Measurements from ENCODE around the gene PXDC1.
A peak's percentile ranks its signal among the peaks of the same experiment; 100 is the strongest.
"Not testable (repeated sequence)": the region's sequence is repeated elsewhere in the genome, so short reads cannot be mapped to it uniquely, and the experiment has no call there.

Gene PXDC1

DNA sequence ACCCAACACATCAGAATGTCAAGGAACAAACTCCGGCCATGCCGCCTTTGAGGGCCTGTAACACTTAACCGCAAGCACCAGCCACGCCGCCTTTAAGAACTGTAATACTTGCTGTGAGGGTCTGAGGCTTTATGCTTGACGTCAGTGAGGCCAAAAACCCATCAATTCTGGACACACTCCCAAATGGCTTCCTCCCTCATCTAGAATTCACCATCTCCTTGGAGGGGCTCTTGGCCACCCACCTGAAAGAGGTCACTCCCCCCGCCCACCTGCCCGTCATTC is 10.4 kb upstream of the PXDC1 start:
- DNase-seq, result no peak

DNA sequence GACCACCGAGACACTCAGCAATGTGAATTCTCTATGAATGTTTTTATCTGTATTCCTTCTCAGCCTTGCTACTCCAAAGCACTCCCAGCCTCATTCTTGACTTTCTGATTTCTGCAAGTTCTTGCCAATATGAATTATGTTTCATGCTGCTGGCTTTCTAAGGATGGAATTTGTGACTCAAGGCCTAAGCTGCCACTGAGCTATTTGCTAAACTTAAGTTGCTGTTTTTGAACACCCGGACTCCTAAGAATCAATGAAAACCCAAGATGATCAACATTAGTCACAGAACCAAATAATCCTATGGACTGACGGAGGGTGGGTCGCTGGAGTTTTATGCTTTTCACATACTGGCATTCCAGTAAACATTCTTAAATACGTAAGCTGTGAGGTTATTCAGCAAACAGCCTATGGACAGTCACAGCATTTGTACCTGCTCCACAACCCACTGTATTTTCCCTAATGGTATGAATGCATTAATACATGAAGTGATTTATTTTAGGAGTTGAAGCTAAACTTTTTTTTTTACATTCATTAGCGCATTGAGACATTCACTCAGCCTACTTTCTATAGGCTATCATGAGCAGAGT is 8.2 kb upstream of the PXDC1 start:
- DNase-seq, result no peak

GRCh38 chr6:3758842-3759144 is 7.3 kb upstream of the PXDC1 start:
- no peak for DNase-seq

DNA sequence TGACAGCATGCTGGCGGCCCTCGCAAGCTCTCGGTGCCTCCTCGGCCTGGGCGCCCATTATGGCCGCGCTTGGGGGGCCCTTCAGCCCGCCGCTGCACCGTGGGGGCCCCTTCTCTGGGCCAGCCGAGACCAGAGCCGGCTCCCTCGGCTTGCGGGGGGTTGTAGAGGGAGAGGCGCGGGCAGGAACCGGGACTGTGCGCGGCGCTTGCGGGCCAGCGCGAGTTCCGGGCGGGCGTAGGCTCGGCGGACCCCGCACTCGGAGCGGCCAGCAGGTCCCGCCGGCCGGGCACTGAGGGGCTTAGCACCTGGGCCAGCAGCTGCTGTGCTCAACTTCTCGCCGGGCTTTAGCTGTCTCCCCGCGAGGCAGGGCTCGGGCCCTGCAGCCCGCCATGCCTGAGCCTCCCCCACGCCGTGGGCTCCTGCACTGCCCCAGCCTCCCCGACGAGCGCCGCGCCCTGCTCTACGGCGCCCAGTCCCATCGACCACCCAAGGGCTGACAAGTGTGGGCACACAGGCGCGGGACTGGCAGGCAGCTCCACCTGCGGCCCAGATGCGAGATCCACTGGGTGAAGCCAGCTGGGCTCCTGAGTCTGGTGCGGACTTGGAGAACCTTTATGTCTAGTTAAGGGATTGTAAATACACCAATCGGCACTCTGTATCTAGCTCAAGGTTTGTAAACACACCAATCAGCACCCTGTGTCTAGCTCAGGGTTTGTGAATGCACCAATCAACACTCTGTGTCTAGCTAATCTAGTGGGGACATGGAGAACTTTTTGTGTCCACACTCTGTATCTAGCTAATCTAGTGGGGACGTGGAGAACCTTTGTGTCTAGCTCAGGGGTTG is 6.7 kb upstream of the PXDC1 start:
- not testable (repeated sequence) for DNase-seq

DNA sequence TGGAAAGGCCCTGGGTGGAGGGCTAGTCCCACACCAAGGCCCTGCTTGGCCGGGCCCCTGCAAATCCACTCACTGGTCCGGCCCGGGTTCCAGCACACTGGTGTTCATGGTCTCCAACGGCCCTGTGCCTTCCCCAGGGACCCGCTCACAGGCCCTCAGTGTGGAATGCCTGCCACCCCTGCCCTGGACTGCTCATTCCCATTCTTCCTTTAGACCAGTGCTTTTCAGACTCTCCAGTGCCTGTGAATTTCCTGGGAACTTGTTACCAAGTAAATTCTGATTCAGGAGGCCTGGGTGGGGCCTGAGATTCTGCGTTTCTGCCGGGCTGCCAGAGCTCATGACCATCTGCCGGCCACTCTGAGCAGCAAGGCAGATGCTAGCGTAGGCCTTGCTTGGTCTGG is 5.7 kb upstream of the PXDC1 start:
- no peak for DNase-seq

DNA sequence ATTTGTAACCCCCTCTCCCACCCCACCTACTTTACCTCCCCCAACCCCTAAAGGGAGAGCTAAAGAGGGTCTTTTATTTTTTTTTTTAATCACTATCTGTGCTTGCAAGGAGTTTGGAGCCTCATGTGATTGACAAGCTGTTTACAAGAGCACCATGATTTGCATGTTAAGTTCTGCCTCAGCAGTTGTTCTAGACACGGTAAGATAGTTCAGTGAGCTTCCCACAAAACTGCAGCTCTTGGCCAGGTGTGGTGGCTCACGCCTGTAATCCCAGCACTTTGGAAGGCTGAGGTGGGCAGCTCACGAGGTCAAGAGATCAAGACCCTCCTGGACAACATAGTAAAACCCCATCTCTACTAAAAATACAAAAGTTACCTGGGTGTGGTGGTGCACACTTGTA is 5.0 kb upstream of the PXDC1 start:
- DNase-seq, result no peak

- no peak for DNase-seq
Observed at GRCh38 chr6:3755637-3756545, 4.4 kb upstream of the PXDC1 start.

GRCh38 chr6:3754776-3755175 is 3.3 kb upstream of the PXDC1 start:
- no peak for DNase-seq

- DNase-seq, result not testable (repeated sequence)
Observed at GRCh38 chr6:3754032-3754725, 2.7 kb upstream of the PXDC1 start.

GRCh38 chr6:3753228-3753835 is 1.8 kb upstream of the PXDC1 start:
- no peak for DNase-seq

- DNase-seq, result no peak
Observed at GRCh38 chr6:3752531-3753227, 1.2 kb upstream of the PXDC1 start.

GRCh38 chr6:3751730-3752530 is 417 bp upstream of the PXDC1 start:
- no peak for DNase-seq

GRCh38 chr6:3750317-3751076 is 1.0 kb downstream of the PXDC1 start:
- DNase-seq, result peak; percentile 3

- DNase-seq, result no peak
Observed at GRCh38 chr6:3749977-3750316, 1.6 kb downstream of the PXDC1 start.

DNA sequence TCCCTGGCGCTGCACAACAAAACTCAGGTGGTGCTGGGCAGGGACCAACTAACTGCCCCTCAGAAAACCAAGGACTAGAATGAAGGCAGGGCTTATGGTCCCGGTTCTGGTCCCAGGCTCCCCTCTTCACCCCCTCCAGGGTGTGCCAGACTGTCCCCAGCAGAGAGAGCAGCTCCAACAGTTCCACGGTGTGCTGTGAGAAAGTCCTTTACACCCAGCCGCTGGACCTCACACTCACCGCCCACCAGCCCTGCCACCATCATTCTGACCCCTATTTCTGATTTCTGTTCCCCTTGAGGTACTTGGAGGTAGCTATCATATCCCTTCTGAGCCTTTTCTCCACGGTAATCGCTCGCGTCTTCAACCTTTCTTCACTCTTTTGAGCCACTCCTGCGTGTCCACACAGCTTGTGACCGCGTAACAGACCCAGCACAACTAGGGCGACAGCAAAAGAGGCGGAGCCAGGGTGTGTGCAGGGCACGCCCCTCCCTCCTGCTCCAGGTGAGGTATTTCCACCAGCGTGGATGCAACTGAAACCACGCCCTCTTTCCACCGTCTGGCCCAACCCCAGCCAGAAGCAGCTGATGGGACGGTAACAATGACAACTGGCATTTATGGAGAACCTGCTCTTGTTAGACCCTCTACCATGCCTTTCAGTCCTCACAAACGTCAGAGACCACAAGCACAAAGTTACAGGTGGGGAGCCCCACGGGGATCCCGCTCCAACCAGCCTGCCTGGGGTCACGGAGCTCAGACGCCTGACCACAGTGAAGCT is 2.3 kb downstream of the PXDC1 start:
- DNase-seq, result no peak

GRCh38 chr6:3748208-3749066 is 3.1 kb downstream of the PXDC1 start:
- no peak for DNase-seq

DNA sequence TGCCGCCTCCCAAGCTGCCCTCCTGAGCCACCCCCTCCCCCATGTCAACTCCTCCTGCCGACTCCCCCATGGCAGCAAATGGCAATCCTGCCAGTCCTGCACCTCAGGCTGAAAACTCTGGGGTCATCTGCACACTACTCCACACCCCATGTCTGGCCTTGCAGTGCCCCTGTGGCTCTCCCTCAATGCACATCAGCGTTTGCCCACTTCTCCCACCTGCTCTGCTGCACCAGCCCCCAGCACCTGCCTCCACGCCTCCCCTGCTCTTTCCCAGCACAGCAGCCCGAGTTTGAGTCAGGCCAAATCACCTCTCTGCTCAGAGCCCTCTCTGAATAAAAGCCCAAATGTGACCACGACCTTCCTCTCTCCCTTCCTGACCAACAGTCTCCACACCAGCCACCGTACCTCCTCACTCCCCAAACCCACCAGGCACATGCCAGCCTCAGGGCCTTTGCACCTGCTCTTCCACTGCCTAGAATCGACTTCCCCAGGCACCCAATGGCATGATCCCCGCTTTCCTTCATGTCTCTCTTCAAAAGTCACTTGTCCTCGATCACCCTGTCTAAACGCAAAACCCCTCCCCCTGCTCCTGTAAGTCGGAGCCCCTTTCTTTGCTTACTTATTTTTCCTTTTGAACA is 4.3 kb downstream of the PXDC1 start:
- no peak for DNase-seq

- DNase-seq, result no peak
Observed at GRCh38 chr6:3746696-3747095, 4.8 kb downstream of the PXDC1 start.
